ENCODE measurements around the gene ZNF662. TPM values are rescaled to one million over a fixed set of nuclear protein-coding genes. Genes with fewer than 3 reads are reported as not detected.

Gene ZNF662
- total RNA-seq, 2 experiments from 2014 or later: 2.5 to 2.7 TPM

- no peaks in the 10 kb centered on the region for H3K9me3 ChIP-seq (ENCODE audit: control insufficient read depth in 1 of 2, insufficient read depth in 1 of 2, low read length in 2 of 2)
- H3K4me3 ChIP-seq (ENCODE audit: low read length): no peak overlapping the region
- no peaks in the 10 kb centered on the region for H3K27me3 Mint-ChIP-seq
- no peak for TF ChIP-seq CTCF (IDR thresholded peaks at IDR 0.05)
- H3K9me3 Mint-ChIP-seq: no peaks in the 10 kb centered on the region
- no peak overlapping the region for H3K27ac Mint-ChIP-seq
- H3K27ac ChIP-seq (ENCODE audit: low read depth in 1 of 2, low read length in 2 of 2): no peak overlapping the region
- DNase-seq (no peak), ATAC-seq (ENCODE audit: poor library complexity) (no peak)
- intact Hi-C loops (cut with DNase I, micrococcal nuclease): no loop called here
- no peaks in the 10 kb centered on the region for H3K4me1 Mint-ChIP-seq (ENCODE audit: low read depth)
- H3K27me3 ChIP-seq (ENCODE audit: control insufficient read depth in 1 of 2, insufficient read depth in 2 of 2, low read length in 2 of 2): no peaks in the 10 kb centered on the region
- ChIA-PET POLR2A (no interaction called here), CTCF (no interaction called here)
- no peaks in the 10 kb centered on the region for H3K36me3 ChIP-seq (ENCODE audit: insufficient read depth, low read length)
- no peaks in the 10 kb centered on the region for H3K4me1 ChIP-seq (ENCODE audit: insufficient read depth, low read length)
- no peaks in the 10 kb centered on the region for H3K36me3 Mint-ChIP-seq (ENCODE audit: low read depth)
- H3K4me3 Mint-ChIP-seq: no peak overlapping the region
These were observed 36.8 kb downstream of the ZNF662 start for GRCh38 chr3:42942693-42943092.

GRCh38 chr3:42946050-42946449 is 40.1 kb downstream of the ZNF662 start:
- Histone ChIP-seq H3K27ac (ENCODE audit: low read depth in 1 of 2, low read length in 2 of 2) (no peak overlapping the region), H3K4me3 (ENCODE audit: low read length) (no peak overlapping the region), H3K9me3 (ENCODE audit: control insufficient read depth in 1 of 2, insufficient read depth in 1 of 2, low read length in 2 of 2) (no peaks in the 10 kb centered on the region), H3K4me1 (ENCODE audit: insufficient read depth, low read length) (no peaks in the 10 kb centered on the region), H3K27me3 (ENCODE audit: control insufficient read depth in 1 of 2, insufficient read depth in 2 of 2, low read length in 2 of 2) (no peaks in the 10 kb centered on the region), H3K36me3 (ENCODE audit: insufficient read depth, low read length) (no peaks in the 10 kb centered on the region)
- Mint-ChIP-seq H3K27ac (no peak overlapping the region), H3K36me3 (ENCODE audit: low read depth) (no peaks in the 10 kb centered on the region), H3K27me3 (no peaks in the 10 kb centered on the region), H3K4me3 (no peak overlapping the region), H3K4me1 (ENCODE audit: low read depth) (no peaks in the 10 kb centered on the region), H3K9me3 (no peaks in the 10 kb centered on the region)
- ChIA-PET CTCF (interaction anchor here (1.4 kb wide), 1 partner anchor 557 kb away, joined by 3 read pairs; no protein-coding TSS in a partner anchor), POLR2A (no interaction called here)
- DNase-seq: no peak
- no peak for TF ChIP-seq CTCF (IDR thresholded peaks at IDR 0.05)
- no peak for ATAC-seq (ENCODE audit: poor library complexity)
- intact Hi-C loops (cut with DNase I, micrococcal nuclease): no loop called here

- Histone ChIP-seq H3K27me3 (ENCODE audit: control insufficient read depth in 1 of 2, insufficient read depth in 2 of 2, low read length in 2 of 2) (no peaks in the 10 kb centered on the region), H3K9me3 (ENCODE audit: control insufficient read depth in 1 of 2, insufficient read depth in 1 of 2, low read length in 2 of 2) (no peaks in the 10 kb centered on the region), H3K4me1 (ENCODE audit: insufficient read depth, low read length) (peaks cover 3% of the 10 kb centered on the region), H3K27ac (ENCODE audit: low read depth in 1 of 2, low read length in 2 of 2) (no peak overlapping the region), H3K4me3 (ENCODE audit: low read length) (no peak overlapping the region), H3K36me3 (ENCODE audit: insufficient read depth, low read length) (no peaks in the 10 kb centered on the region)
- Mint-ChIP-seq H3K36me3 (ENCODE audit: low read depth) (no peaks in the 10 kb centered on the region), H3K4me3 (no peak overlapping the region), H3K9me3 (no peaks in the 10 kb centered on the region), H3K4me1 (ENCODE audit: low read depth) (peaks cover 11% of the 10 kb centered on the region), H3K27me3 (peaks cover 4% of the 10 kb centered on the region), H3K27ac (no peak overlapping the region)
- intact Hi-C loops (cut with DNase I, micrococcal nuclease): no loop called here
- ChIA-PET POLR2A (no interaction called here), CTCF (no interaction called here)
- DNase-seq (no peak), ATAC-seq (ENCODE audit: poor library complexity) (no peak)
- no peak for TF ChIP-seq CTCF (IDR thresholded peaks at IDR 0.05)
These were observed 51.6 kb downstream of the ZNF662 start for GRCh38 chr3:42957573-42957972.

Measured in CD4-positive, alpha-beta T cell (primary cell).